GM19240 (cell line): ENCODE measurements around the gene MYZAP.

Source experiments
- DNase-seq: peaks from one replicate; pipeline ENCODE4 v3.0.0; 2011; ENCODE audit warnings: low spot score; ENCODE audit not compliant: insufficient read length

The MYZAP gene

DNA sequence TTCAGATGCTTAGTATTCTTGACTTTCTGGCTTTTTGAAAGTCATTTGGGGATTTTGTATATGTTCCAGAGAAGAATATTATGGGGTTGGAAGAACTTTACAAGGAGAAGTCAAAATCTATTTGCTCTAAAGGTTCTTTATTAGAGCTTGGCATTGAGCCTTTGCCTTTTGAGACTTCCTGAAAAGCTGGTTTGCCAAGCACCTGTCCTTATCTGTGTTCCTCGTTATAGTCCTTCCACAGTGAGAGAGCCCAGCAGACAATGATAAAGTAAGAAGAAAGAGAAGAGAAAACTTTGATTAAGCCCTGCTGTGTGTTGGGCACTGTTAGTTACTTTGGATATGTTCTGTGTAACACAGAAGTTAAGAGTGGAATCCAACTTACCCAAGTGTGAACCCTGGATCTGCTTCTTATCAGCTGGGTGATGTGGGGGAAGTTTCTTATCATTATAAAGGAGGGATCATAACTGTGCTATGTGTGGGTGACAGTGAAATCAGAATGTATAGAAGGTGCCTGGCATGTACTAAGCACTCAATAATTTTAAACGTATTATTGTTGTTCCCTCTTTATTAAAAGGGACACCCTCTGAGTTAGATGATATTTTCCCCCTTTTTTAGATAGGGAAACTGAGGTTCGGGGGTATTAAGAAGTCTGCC, 70.5 kb downstream of the MYZAP start:
- no peak for DNase-seq

DNA sequence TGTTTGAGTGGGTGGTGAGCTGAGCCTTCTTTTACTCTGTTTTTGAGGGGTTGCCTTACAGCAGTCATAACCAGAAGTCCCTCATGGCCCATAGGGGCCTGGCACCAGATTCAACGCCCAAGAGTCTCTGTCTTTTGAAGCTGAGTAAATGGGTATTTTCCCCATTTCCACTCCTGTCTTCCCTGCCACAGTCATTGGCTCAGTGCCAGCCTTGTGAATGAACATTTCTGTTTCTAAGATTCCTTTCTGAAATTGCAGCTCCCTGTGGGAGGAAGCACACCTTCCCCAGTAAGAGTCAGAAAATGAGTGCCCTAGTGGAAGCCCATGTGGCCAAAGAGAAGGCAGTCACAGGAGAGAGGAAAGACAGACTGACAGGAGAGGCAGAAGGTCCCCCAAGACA, 71.1 kb downstream of the MYZAP start:
- no peak for DNase-seq

GRCh38 chr15:57663262-57663661, 71.6 kb downstream of the MYZAP start:
- DNase-seq: no peak

GRCh38 chr15:57665194-57665593, 73.5 kb downstream of the MYZAP start:
- no peak for DNase-seq

DNA sequence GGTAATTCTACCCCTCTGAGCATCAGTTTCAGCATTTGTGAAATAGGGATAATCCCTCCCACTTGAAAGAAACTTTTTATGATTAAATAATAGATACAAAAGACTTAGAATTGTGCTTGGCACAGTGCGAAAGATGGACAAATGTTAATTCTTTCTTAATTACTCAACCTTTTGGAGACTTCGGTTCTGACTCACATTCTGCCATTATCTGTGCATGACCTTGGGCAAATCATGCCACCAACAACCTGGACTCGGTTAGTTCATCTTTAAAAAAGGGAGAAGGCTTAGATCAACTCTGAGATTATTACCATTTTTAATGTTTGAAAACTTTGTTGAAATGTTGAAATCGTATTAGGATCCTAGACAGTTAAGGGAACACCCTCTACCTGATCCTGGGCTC, 74.2 kb downstream of the MYZAP start:
- DNase-seq: no peak

GRCh38 chr15:57667171-57667849, 75.6 kb downstream of the MYZAP start:
- DNase-seq: no peak

DNA sequence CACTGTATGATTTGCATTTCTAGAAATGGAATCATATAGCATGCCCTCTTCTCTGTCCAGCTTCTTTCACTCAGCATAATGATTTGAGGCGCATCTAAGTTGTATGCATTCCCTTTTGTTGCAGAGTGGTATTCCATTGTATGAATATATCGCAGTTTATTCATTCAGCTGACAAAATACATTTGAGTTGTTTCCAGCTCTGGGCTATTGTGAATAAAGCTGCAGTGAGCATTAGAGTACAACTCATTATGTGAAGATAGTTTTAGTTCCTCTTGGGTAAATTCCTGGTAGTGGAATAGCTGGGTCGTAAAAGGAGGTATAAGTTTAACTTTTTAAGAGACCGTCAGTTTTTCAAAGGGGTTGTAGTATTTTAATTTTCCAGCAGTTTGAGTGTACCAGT, 76.3 kb downstream of the MYZAP start:
- no peak for DNase-seq

DNA sequence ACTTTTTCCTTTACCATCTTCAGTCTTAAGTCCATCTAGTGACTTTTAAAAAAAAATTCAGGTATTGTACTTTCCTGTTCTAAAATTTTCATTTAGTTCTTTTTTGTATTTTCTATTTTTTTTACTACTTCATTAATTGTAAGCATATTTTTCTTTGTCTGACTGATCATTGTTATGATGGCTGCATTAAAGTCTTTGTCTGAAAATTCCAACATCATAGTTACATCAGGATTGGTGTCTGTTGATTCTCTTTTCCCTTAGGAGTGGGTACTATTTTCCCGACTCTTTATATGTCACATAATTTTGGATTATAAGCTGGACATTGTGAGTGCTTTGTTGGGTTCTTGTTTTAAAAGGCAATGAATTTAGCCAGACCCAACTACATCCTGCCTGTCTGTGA, 79.9 kb downstream of the MYZAP start:
- DNase-seq: no peak

DNA sequence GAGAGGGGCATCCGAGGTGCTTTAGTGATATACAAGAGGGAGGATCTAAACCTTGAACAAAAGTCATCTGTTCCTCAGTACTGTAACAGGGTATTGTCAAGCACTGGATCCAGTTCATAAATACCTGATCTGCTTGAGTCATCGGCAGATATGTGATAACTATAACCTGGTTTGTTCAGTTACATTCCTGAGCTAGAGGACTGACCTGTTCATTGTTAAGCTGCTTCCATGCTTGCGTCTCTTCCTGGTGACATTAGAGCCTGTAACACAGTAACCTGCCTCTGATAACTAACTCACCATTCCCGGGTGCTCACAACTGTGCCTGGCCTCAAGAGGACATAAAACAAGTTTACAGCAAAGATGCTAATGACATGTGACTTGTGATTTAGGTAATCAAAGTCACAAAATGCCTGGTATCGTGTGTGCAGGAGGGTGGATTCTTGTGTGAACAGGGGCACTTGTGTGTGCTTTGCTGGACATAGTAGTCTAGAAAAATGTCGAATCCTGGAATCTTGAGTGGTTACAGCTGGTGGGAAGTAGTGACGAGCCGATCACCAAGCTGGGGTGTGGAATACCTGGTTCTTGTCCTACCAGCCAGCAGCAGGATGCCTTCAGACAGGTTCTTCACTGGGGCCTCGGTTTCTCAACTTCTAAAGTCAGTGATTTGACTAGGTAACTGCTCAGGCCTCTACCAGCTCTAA, 83.9 kb downstream of the MYZAP start:
- no peak for DNase-seq

DNA sequence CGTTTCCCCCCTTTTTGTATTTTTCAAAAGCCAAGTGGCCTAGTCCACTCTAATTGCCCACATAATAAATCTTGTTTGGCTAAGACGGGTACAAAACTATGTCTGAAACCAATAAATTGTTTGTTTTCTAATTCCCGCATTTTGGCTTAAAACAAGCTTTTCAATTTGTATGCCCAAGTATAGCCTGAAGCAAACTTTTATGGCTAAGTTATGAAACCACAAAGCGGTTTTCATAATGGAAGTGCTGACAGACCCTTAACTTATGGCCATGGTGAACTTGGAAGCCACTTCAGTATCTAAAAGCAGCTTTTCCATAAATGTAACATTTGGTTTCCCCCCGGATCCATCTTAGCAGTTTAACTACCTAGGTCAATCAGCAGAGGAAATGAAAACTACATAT, 84.9 kb downstream of the MYZAP start:
- no peak for DNase-seq

- DNase-seq: no peak
Observed at GRCh38 chr15:57677204-57677603, 85.5 kb downstream of the MYZAP start.

GRCh38 chr15:57680021-57680420, 88.3 kb downstream of the MYZAP start:
- DNase-seq: no peak

DNA sequence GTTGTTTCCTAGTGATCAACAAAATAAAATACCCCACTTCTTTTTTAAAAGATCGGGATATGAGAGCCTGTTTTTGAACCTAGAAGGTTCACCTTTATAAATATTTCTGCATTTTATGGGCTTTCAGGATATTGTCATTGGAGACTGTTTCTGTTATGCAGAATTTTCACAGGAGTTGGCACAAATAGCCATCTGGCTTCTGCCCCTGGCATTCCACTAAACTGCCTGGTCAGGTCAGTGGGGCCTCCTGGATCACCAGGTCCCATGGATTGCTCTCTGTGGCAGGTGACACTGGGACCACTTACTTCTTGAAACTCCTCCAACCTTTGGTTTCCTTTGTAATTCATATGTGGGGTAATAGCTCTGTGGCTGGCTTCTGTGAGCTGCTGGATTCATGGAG, 89.3 kb downstream of the MYZAP start:
- DNase-seq: no peak

- DNase-seq: no peak
Observed at GRCh38 chr15:57683481-57683880, 91.8 kb downstream of the MYZAP start.

DNA sequence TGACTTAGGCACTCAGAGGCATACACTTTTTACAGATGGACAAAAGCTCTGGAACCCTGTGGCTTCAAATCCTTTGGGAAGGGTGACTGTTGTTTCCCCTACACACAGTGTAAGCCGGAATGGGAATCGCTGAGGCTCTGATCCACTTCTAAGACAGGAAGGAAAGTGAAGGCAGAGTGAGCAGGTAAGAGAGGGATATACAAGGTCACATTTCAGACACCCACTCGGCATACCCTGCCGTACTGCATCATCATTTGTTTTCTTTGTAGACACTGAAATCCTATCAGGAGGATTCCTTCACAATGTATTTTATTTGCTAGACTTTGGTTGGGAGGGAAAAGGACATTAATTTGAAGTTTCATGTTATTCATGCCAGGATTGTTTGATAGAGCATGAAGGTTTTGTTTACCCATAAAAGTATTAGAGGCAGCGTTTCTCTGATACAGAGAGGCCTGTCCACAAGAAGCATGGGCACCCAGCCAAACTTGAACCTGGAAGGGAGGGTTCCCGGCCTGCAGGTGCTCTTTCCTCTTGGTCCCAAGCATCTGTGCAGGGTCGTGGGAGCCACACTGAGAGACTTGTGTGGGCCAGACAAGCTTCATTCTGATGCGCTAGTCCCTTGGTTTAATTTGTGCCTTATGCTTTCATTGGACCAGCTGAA, 92.9 kb downstream of the MYZAP start:
- no peak for DNase-seq

DNA sequence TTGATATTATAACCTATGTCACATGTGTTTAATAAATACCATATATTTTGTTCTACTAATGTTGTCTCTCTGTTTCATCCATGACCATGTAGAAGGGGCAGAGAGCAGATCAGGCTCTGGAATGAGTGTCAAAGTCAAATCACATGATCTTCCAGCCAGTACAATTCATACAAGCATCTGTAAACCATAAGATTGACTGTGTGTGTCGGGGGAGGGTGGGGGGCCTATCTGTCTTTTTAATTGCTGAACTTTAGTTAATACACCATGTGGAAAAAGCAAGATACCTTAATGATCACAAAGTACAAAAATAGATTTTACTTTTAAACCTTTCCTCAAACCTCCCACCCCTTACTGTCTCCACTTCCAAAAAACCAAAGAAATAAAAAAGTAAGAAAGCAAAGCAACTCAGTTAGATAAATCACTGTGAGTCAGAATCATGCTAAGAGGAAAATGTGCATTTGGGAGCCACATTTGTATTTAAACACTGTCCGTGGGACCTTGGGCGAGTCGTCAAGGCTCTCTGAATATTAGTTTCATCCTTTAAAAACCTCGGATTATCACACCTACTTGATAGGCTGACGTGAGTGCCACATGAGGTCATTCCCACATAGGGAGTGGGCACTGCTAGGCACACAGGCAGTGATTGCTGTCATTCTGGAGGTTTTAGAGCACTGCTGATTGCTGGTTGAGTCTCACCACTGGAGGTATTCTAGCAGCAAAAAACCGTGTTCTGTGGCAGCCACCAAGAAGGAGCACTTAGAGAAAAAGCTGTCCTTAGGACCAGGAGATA, 93.8 kb downstream of the MYZAP start:
- DNase-seq: no peak

- no peak for DNase-seq
Observed at GRCh38 chr15:57686657-57687056, 95.0 kb downstream of the MYZAP start.

DNA sequence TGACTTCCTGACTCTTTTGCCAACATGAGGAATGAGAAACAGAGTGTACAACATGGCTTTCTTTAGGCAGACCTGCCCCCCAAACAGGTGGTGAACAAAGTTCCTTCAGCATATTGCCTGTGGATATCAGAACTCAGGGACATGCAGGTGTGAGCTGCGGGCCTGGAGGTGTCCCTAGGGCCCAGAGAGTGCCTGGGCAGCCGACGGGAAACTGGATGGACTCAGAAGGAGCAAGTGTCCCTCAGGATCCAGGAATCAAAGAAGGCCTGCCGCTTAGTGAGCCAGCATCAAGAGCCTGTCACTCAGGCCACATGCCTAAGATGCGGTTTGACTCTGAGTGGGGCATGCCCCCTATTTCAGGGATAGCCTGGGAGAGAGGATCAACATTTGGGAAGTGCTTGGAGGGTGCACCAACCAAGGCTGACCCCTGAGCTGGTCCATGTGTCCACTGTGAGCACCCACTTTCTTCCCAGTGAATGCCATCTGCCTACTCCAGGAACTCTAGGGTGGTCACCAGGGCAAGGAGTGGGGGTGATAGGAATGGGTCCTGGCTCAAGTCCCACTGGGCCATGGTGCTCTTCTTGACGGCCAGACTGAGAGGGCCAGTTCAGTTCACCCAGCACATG, 98.8 kb downstream of the MYZAP start:
- no peak for DNase-seq

- no peak for DNase-seq
Observed at GRCh38 chr15:57691082-57691481, 99.4 kb downstream of the MYZAP start.

GRCh38 chr15:57692709-57693108, 101.0 kb downstream of the MYZAP start:
- DNase-seq: no peak

DNA sequence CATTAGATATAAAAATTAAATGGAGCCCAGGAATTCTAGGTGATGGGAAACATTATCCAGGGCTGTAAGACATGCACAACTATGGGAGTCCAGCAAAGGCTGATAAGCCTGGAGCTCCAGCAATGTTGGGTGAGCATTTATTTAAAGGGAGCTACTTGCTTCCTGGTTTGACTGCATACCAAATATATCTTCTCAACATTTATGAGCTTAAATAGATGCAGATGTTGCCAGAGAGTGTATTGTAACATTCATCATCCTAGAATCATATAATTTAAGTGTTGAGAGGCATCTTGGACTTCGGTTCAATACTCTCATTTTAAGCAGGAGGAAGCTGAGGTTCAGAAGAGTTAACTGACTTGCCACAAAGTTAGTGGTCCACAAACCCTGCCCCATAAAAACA, 102.6 kb downstream of the MYZAP start:
- DNase-seq: no peak
